GM12874 (cell line): ENCODE data around the gene RNGTT.

Source experiments
- CTCF ChIP-seq: IDR thresholded peaks from 2 replicates; pipeline ENCODE4 v1.5.1; 2011; ENCODE audit warnings: low read depth, mild to moderate bottlenecking, control low read depth, low read length, moderate library complexity; ENCODE audit not compliant: insufficient read depth

The RNGTT gene

GRCh38 chr6:88914895-88915598, 48.4 kb downstream of the RNGTT start:
- no peak for TF ChIP-seq CTCF

GRCh38 chr6:88914180-88914579, 49.2 kb downstream of the RNGTT start:
- no peak for TF ChIP-seq CTCF

GRCh38 chr6:88913471-88913870, 49.9 kb downstream of the RNGTT start:
- TF ChIP-seq CTCF, result no peak

- TF ChIP-seq CTCF, result no peak
These were observed 52.3 kb downstream of the RNGTT start for GRCh38 chr6:88910922-88911778.

GRCh38 chr6:88908598-88909548, 54.5 kb downstream of the RNGTT start:
- no peak for TF ChIP-seq CTCF

GRCh38 chr6:88899569-88900316, 63.7 kb downstream of the RNGTT start:
- TF ChIP-seq CTCF, result no peak
